ENCODE measurements around the gene PDGFD.

The PDGFD gene

GRCh38 chr11:103877221-103877620 is 286.7 kb downstream of the PDGFD start:
- H3K4me3 Mint-ChIP-seq: no peak overlapping the region
- no peaks in the 10 kb centered on the region for H3K9me3 Mint-ChIP-seq
- H3K27ac Mint-ChIP-seq: no peak overlapping the region
- TF ChIP-seq CTCF (IDR thresholded peaks at IDR 0.05): no peak
- H3K4me1 Mint-ChIP-seq: no peaks in the 10 kb centered on the region
- H3K27me3 Mint-ChIP-seq (ENCODE audit: low read depth, poor library complexity): no peaks in the 10 kb centered on the region
- no peak for DNase-seq
- H3K36me3 Mint-ChIP-seq (ENCODE audit: low read depth): no peaks in the 10 kb centered on the region

- Mint-ChIP-seq H3K27me3 (ENCODE audit: low read depth, poor library complexity) (peaks cover 3% of the 10 kb centered on the region), H3K36me3 (ENCODE audit: low read depth) (no peaks in the 10 kb centered on the region), H3K9me3 (no peaks in the 10 kb centered on the region), H3K4me1 (no peaks in the 10 kb centered on the region), H3K4me3 (no peak overlapping the region), H3K27ac (no peak overlapping the region)
- no peak for DNase-seq
- no peak for TF ChIP-seq CTCF (IDR thresholded peaks at IDR 0.05)
Observed at GRCh38 chr11:103875855-103876510, 288.0 kb downstream of the PDGFD start.

- H3K36me3 Mint-ChIP-seq (ENCODE audit: low read depth): no peaks in the 10 kb centered on the region
- H3K9me3 Mint-ChIP-seq: no peaks in the 10 kb centered on the region
- DNase-seq: no peak
- no peaks in the 10 kb centered on the region for H3K4me1 Mint-ChIP-seq
- no peak overlapping the region for H3K4me3 Mint-ChIP-seq
- no peak overlapping the region for H3K27ac Mint-ChIP-seq
- peaks cover 3% of the 10 kb centered on the region for H3K27me3 Mint-ChIP-seq (ENCODE audit: low read depth, poor library complexity)
- TF ChIP-seq CTCF (IDR thresholded peaks at IDR 0.05): no peak
Observed at GRCh38 chr11:103872748-103873147, 291.2 kb downstream of the PDGFD start.

- Mint-ChIP-seq H3K4me1 (no peaks in the 10 kb centered on the region), H3K27ac (no peak overlapping the region), H3K4me3 (no peak overlapping the region), H3K36me3 (ENCODE audit: low read depth) (no peaks in the 10 kb centered on the region), H3K9me3 (no peaks in the 10 kb centered on the region), H3K27me3 (ENCODE audit: low read depth, poor library complexity) (peaks cover 3% of the 10 kb centered on the region)
- no peak for DNase-seq
- TF ChIP-seq CTCF (IDR thresholded peaks at IDR 0.05): no peak
Observed at GRCh38 chr11:103871923-103872551, 291.9 kb downstream of the PDGFD start.

- no peaks in the 10 kb centered on the region for H3K9me3 Mint-ChIP-seq
- H3K4me1 Mint-ChIP-seq: no peaks in the 10 kb centered on the region
- no peak overlapping the region for H3K4me3 Mint-ChIP-seq
- peaks cover 3% of the 10 kb centered on the region for H3K27me3 Mint-ChIP-seq (ENCODE audit: low read depth, poor library complexity)
- TF ChIP-seq CTCF (IDR thresholded peaks at IDR 0.05): no peak
- DNase-seq: no peak
- H3K27ac Mint-ChIP-seq: no peak overlapping the region
- no peaks in the 10 kb centered on the region for H3K36me3 Mint-ChIP-seq (ENCODE audit: low read depth)
Observed at GRCh38 chr11:103870821-103871309, 293.1 kb downstream of the PDGFD start.

GRCh38 chr11:103867481-103867880 is 296.5 kb downstream of the PDGFD start:
- no peak overlapping the region for H3K4me3 Mint-ChIP-seq
- no peak for TF ChIP-seq CTCF (IDR thresholded peaks at IDR 0.05)

More at GRCh38 chr11:103867481-103867880, 296.5 kb downstream of the PDGFD start:
- H3K36me3 Mint-ChIP-seq (ENCODE audit: low read depth): no peaks in the 10 kb centered on the region
- H3K27ac Mint-ChIP-seq: no peak overlapping the region
- H3K4me1 Mint-ChIP-seq: peaks cover 10% of the 10 kb centered on the region
- no peaks in the 10 kb centered on the region for H3K9me3 Mint-ChIP-seq
- peaks cover 3% of the 10 kb centered on the region for H3K27me3 Mint-ChIP-seq (ENCODE audit: low read depth, poor library complexity)
- DNase-seq: no peak
